WTC11 (cell line): ENCODE measurements around the gene PTPRU. TPM values are rescaled to one million over a fixed set of nuclear protein-coding genes. Genes with fewer than 3 reads are reported as not detected.
A peak's percentile ranks its signal among the peaks of the same experiment; 100 is the strongest.

Source experiments
- ATAC-seq: fragments of 200-7000 bp; cut with Tn5 transposase; 2 replicates; pipeline ENCODE4 v1.10.0; 2021; ENCODE audit warnings: mild to moderate bottlenecking, moderate library complexity
- CTCF ChIA-PET: fragments of 300-600 bp; sonication (Branson Sonifier 250); formaldehyde crosslinking; loops from one replicate; lab custom pipeline; 2021; ENCODE audit warnings: antibody characterized with exemption; lab: Charles Lee
- POLR2A ChIA-PET: fragments of 350-600 bp; sonication (Branson Sonifier 250); formaldehyde crosslinking; loops from one replicate; lab custom pipeline; 2021; ENCODE audit warnings: antibody characterized with exemption; lab: Charles Lee
- DNase-seq: peaks from one replicate; pipeline ENCODE4 v3.0.0; 2021; ENCODE audit warnings: low spot score
- H3K27ac Mint-ChIP-seq: 2 replicates; pipeline ENCODE4 v1.8.0; 2021; ENCODE audit warnings: mixed read lengths
- H3K27me3 Mint-ChIP-seq: 2 replicates; pipeline ENCODE4 v1.8.0; 2021; ENCODE audit warnings: low read depth, mild to moderate bottlenecking, moderate library complexity, mixed read lengths
- H3K36me3 Mint-ChIP-seq: 2 replicates; pipeline ENCODE4 v1.8.0; 2021; ENCODE audit warnings: mixed read lengths
- H3K4me1 Mint-ChIP-seq: 2 replicates; pipeline ENCODE4 v1.8.0; 2022; ENCODE audit warnings: mixed read lengths
- H3K4me3 Mint-ChIP-seq: 2 replicates; pipeline ENCODE4 v1.8.0; 2021; ENCODE audit warnings: mild to moderate bottlenecking, moderate library complexity, mixed read lengths
- H3K9me3 Mint-ChIP-seq: 2 replicates; pipeline ENCODE4 v1.8.0; 2021; ENCODE audit warnings: mixed read lengths
- E2F5 ChIP-seq: sonication (generic); formaldehyde crosslinking; IDR thresholded peaks from 2 replicates; pipeline ENCODE4 v1.8.1; 2022; ENCODE audit warnings: mild to moderate bottlenecking, moderate library complexity, missing genetic modification reagents
- FOXJ3 ChIP-seq: sonication (generic); formaldehyde crosslinking; IDR thresholded peaks from 2 replicates; pipeline ENCODE4 v1.9.0; 2021; ENCODE audit warnings: missing genetic modification reagents, mild to moderate bottlenecking, borderline replicate concordance
- FOXP1 ChIP-seq: sonication (generic); formaldehyde crosslinking; IDR thresholded peaks from 2 replicates; pipeline ENCODE4 v1.8.0; 2022; ENCODE audit warnings: missing genetic modification reagents, mild to moderate bottlenecking, moderate library complexity, borderline replicate concordance
- GRHL2 ChIP-seq: fragments of 250-450 bp; sonication (Bioruptor Pico); IDR thresholded peaks from 2 replicates; pipeline ENCODE4 v1.8.0; 2022; ENCODE audit warnings: mild to moderate bottlenecking, moderate library complexity; ENCODE audit not compliant: insufficient replicate concordance, severe bottlenecking
- HMGXB4 ChIP-seq: sonication (generic); formaldehyde crosslinking; IDR thresholded peaks from 2 replicates; pipeline ENCODE4 v1.8.1; 2023; ENCODE audit warnings: mild to moderate bottlenecking, moderate library complexity, missing genetic modification reagents
- JAZF1 ChIP-seq: fragments of 250-450 bp; sonication (Bioruptor Pico); IDR thresholded peaks from 2 replicates; pipeline ENCODE4 v1.9.0; 2021; ENCODE audit warnings: moderate library complexity, mild to moderate bottlenecking, inconsistent platforms
- KAT7 ChIP-seq: sonication (generic); formaldehyde crosslinking; IDR thresholded peaks from 2 replicates; pipeline ENCODE4 v1.8.1; 2023; ENCODE audit warnings: missing genetic modification reagents, mild to moderate bottlenecking, borderline replicate concordance
- MYBL2 ChIP-seq: sonication (generic); formaldehyde crosslinking; IDR thresholded peaks from 2 replicates; pipeline ENCODE4 v1.8.1; 2023; ENCODE audit warnings: mild to moderate bottlenecking, moderate library complexity, missing genetic modification reagents
- NFYB ChIP-seq: sonication (generic); formaldehyde crosslinking; conservative IDR thresholded peaks from 2 replicates; pipeline ENCODE4 v1.8.0; 2022; ENCODE audit warnings: low read depth, missing genetic modification reagents
- PRDM15 ChIP-seq: sonication (generic); formaldehyde crosslinking; IDR thresholded peaks from 2 replicates; pipeline ENCODE4 v1.8.0; 2022; ENCODE audit warnings: missing genetic modification reagents
- PRRX2 ChIP-seq: fragments of 250-450 bp; sonication (Bioruptor Pico); IDR thresholded peaks from 2 replicates; pipeline ENCODE4 v1.8.0; 2021; ENCODE audit warnings: mild to moderate bottlenecking
- RORB ChIP-seq: fragments of 250-450 bp; sonication (Bioruptor Pico); IDR thresholded peaks from 2 replicates; pipeline ENCODE4 v1.9.0; 2021; ENCODE audit warnings: mild to moderate bottlenecking
- ZNF263 ChIP-seq: sonication (generic); formaldehyde crosslinking; IDR thresholded peaks from 2 replicates; pipeline ENCODE4 v1.8.1; 2022; ENCODE audit warnings: low read depth, mild to moderate bottlenecking, moderate library complexity, missing genetic modification reagents
- total RNA-seq: library from RNA; stranded (reverse); gene quantifications from 3 replicates; pipeline ENCODE4 v1.2.3, GENCODE V29; 2021
- TF ChIP-seq, protein P1 (sequence below): fragments of 200-600 bp; IDR thresholded peaks from 2 replicates; pipeline ENCODE4 v1.8.0; 2022; ENCODE audit warnings: antibody characterized with exemption
- TF ChIP-seq, protein P2 (sequence below): sonication (generic); formaldehyde crosslinking; conservative IDR thresholded peaks from 2 replicates; pipeline ENCODE4 v1.8.1; 2022; ENCODE audit warnings: mild to moderate bottlenecking, missing genetic modification reagents
- TF ChIP-seq, protein P3 (sequence below): sonication (generic); formaldehyde crosslinking; IDR thresholded peaks from 2 replicates; pipeline ENCODE4 v1.8.0; 2022; ENCODE audit warnings: mild to moderate bottlenecking, missing genetic modification reagents
- TF ChIP-seq, protein P4 (sequence below): sonication (generic); formaldehyde crosslinking; IDR thresholded peaks from 2 replicates; pipeline ENCODE4 v1.8.0; 2022; ENCODE audit warnings: mild to moderate bottlenecking, missing genetic modification reagents

Gene PTPRU
- total RNA-seq, 1 experiment from 2014 or later, result 75.4 TPM

- peaks cover 8% of the 10 kb centered on the region for H3K4me1 Mint-ChIP-seq
- DNase-seq (no peak), ATAC-seq (no peak)
- POLR2A ChIA-PET, result no interaction called here
- H3K27ac Mint-ChIP-seq, result peak overlapping the region; percentile 68; the same call in 1 of the 2 replicates
- no peaks in the 10 kb centered on the region for H3K9me3 Mint-ChIP-seq
- TF ChIP-seq, protein P1, sequence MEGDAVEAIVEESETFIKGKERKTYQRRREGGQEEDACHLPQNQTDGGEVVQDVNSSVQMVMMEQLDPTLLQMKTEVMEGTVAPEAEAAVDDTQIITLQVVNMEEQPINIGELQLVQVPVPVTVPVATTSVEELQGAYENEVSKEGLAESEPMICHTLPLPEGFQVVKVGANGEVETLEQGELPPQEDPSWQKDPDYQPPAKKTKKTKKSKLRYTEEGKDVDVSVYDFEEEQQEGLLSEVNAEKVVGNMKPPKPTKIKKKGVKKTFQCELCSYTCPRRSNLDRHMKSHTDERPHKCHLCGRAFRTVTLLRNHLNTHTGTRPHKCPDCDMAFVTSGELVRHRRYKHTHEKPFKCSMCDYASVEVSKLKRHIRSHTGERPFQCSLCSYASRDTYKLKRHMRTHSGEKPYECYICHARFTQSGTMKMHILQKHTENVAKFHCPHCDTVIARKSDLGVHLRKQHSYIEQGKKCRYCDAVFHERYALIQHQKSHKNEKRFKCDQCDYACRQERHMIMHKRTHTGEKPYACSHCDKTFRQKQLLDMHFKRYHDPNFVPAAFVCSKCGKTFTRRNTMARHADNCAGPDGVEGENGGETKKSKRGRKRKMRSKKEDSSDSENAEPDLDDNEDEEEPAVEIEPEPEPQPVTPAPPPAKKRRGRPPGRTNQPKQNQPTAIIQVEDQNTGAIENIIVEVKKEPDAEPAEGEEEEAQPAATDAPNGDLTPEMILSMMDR, result no peak
- no peak for TF ChIP-seq JAZF1 (CRISPR knock-in tag)
- TF ChIP-seq PRDM15 (CRISPR knock-in tag), result no peak
- TF ChIP-seq HMGXB4 (CRISPR knock-in tag), result no peak
- TF ChIP-seq GRHL2, result no peak
- TF ChIP-seq, protein P2, sequence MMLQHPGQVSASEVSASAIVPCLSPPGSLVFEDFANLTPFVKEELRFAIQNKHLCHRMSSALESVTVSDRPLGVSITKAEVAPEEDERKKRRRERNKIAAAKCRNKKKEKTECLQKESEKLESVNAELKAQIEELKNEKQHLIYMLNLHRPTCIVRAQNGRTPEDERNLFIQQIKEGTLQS (CRISPR knock-in tag), result no peak
- TF ChIP-seq ZNF263 (CRISPR knock-in tag), result no peak
- TF ChIP-seq FOXP1, result no peak
- TF ChIP-seq MYBL2 (CRISPR knock-in tag), result no peak
- no peak for TF ChIP-seq RORB (CRISPR knock-in tag)
- H3K4me3 Mint-ChIP-seq, result no peak overlapping the region
- H3K36me3 Mint-ChIP-seq, result peaks cover 31% of the 10 kb centered on the region
- no peaks in the 10 kb centered on the region for H3K27me3 Mint-ChIP-seq
- CTCF ChIA-PET, result interaction anchor here (0.7 to 3.1 kb wide), 30 partner anchors 8 to 324 kb away, joined by 3 to 29 read pairs (median 5); partner anchors contain the start of genes EPB41, PTPRU, SRSF4 and TMEM200B
Measured at GRCh38 chr1:29202053-29202452, 34.3 kb upstream of the PTPRU start.

DNA sequence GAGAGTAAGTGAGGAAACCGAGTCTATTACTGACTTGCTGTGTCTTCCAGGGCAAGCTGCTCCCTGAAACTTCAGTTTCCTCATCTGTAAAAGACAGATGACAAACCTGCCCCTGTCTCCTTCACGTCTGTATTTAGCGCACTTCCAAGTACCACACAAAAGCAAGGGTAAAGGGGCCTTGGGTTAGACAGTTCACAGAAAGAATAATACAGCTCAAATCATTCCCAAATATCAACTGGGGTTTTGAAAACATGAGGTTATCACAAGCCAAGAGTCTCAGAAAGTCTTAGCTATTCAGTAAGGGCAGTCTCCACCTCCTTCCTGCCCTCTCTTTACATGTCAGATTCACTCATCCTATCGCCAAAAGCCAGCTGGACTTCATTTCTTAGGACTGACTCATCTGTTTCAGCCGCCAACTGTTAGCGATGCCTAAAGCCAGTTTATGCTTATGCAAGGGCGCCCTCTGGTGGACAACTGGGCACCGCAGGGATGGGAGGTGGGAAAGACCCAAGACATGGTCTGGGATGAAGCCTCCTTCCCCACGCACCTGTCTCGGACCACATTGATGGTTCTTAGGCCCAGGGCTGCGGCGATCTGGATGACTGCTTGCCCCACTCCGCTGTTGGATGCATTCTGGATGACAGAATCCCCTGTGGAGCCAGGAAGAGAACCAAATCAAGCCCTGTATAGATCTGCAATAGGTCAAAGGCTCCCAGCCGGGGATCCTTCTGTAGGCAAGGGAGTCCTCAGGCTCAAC lies 33.6 kb upstream of the PTPRU start:
- Mint-ChIP-seq H3K4me1 (peaks cover 8% of the 10 kb centered on the region), H3K36me3 (peaks cover 29% of the 10 kb centered on the region), H3K27ac (peak overlapping the region; percentile 68; the same call in 1 of the 2 replicates), H3K4me3 (no peak overlapping the region), H3K9me3 (no peaks in the 10 kb centered on the region), H3K27me3 (no peaks in the 10 kb centered on the region)
- DNase-seq, result peak; percentile 99
- POLR2A ChIA-PET, result no interaction called here
- peak; percentile 96 for ATAC-seq
- CTCF ChIA-PET, result interaction anchor here (0.6 to 3.1 kb wide), 41 partner anchors 9 to 649 kb away, joined by 3 to 29 read pairs (median 4); partner anchors contain the start of genes EPB41, MECR, PTPRU and SRSF4
- no peak for TF ChIP-seq KAT7 (CRISPR knock-in tag)
- no peak for TF ChIP-seq E2F5
- TF ChIP-seq NFYB (CRISPR knock-in tag), result no peak
- peak; percentile 93 for TF ChIP-seq PRDM15 (CRISPR knock-in tag)
- TF ChIP-seq, protein P3, sequence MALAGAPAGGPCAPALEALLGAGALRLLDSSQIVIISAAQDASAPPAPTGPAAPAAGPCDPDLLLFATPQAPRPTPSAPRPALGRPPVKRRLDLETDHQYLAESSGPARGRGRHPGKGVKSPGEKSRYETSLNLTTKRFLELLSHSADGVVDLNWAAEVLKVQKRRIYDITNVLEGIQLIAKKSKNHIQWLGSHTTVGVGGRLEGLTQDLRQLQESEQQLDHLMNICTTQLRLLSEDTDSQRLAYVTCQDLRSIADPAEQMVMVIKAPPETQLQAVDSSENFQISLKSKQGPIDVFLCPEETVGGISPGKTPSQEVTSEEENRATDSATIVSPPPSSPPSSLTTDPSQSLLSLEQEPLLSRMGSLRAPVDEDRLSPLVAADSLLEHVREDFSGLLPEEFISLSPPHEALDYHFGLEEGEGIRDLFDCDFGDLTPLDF (CRISPR knock-in tag), result no peak
- TF ChIP-seq PRRX2, result no peak
- TF ChIP-seq FOXJ3 (CRISPR knock-in tag), result no peak
- TF ChIP-seq, protein P4, sequence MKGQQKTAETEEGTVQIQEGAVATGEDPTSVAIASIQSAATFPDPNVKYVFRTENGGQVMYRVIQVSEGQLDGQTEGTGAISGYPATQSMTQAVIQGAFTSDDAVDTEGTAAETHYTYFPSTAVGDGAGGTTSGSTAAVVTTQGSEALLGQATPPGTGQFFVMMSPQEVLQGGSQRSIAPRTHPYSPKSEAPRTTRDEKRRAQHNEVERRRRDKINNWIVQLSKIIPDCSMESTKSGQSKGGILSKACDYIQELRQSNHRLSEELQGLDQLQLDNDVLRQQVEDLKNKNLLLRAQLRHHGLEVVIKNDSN (CRISPR knock-in tag), result no peak
- TF ChIP-seq, protein P2 (CRISPR knock-in tag), result no peak
